IMR-90 (cell line): Measurements from ENCODE around the gene PNMA6E. TPM values are rescaled to one million over a fixed set of nuclear protein-coding genes. Genes with fewer than 3 reads are reported as not detected.

Experiments
- ATAC-seq: fragments of 200-7000 bp; cut with Tn5 transposase; 2 replicates; pipeline ENCODE4 v1.9.1; 2020; ENCODE audit warnings: low read depth, mild to moderate bottlenecking, moderate library complexity
- BruUV-seq: library from RNA; stranded (reverse); fragments of 400-500 nt; replicated peaks from 2 replicates; lab custom pipeline; 2021; lab: Mats Ljungman, UMichigan
- CTCF ChIA-PET: fragments of 300-600 bp; formaldehyde crosslinking; extraction: SDS; loops from one replicate; lab custom pipeline; 2021; ENCODE audit warnings: antibody characterized with exemption; lab: Yijun Ruan, JAX
- POLR2A ChIA-PET: fragments of 300-600 bp; sonication (Branson Sonifier 250); formaldehyde crosslinking; loops from one replicate; lab custom pipeline; 2022; ENCODE audit warnings: antibody characterized with exemption; ENCODE audit not compliant: unreplicated experiment; lab: Charles Lee
- DNase-seq: peaks from one replicate; pipeline ENCODE4 v3.0.0; 2013
- H2AFZ ChIP-seq: replicated peaks from 2 replicates; pipeline ENCODE3; 2013; ENCODE audit warnings: low read length, mild to moderate bottlenecking; ENCODE audit not compliant: poor library complexity
- H2AK5ac ChIP-seq: 2 replicates; pipeline ENCODE4 v1.6.1; 2013; ENCODE audit warnings: low read depth, low read length, inconsistent platforms
- H2AK9ac ChIP-seq: replicated peaks from 2 replicates; pipeline ENCODE3; 2013; ENCODE audit warnings: mild to moderate bottlenecking, low read depth, low read length, moderate library complexity; ENCODE audit not compliant: poor library complexity
- H2BK120ac ChIP-seq: 2 replicates; pipeline ENCODE4 v1.6.1; 2013; ENCODE audit warnings: low read depth, low read length, inconsistent platforms
- H2BK15ac ChIP-seq: 3 replicates; pipeline ENCODE4 v1.6.1; 2013; ENCODE audit warnings: low read depth, low read length, inconsistent platforms
- H2BK20ac ChIP-seq: 2 replicates; pipeline ENCODE4 v1.6.1; 2013; ENCODE audit warnings: low read depth, mild to moderate bottlenecking, inconsistent platforms, low read length, moderate library complexity
- H2BK5ac ChIP-seq: 2 replicates; pipeline ENCODE4 v1.6.1; 2013; ENCODE audit warnings: mild to moderate bottlenecking, low read depth, low read length, inconsistent platforms; ENCODE audit not compliant: poor library complexity, severe bottlenecking
- H3K14ac ChIP-seq: replicated peaks from 2 replicates; pipeline ENCODE4 v1.6.1; 2013; ENCODE audit warnings: low read depth, low read length, inconsistent platforms
- H3K18ac ChIP-seq: 2 replicates; pipeline ENCODE4 v1.6.1; 2013; ENCODE audit warnings: low read depth, low read length, control low read depth
- H3K23ac ChIP-seq: 2 replicates; pipeline ENCODE4 v1.6.1; 2013; ENCODE audit warnings: low read depth, low read length, inconsistent platforms
- H3K27ac ChIP-seq: 2 replicates; pipeline ENCODE4 v1.5.1; 2013; ENCODE audit warnings: mild to moderate bottlenecking, control low read depth, low read length; ENCODE audit not compliant: insufficient read depth
- H3K27me3 ChIP-seq: 2 replicates; pipeline ENCODE4 v1.6.1; 2013; ENCODE audit warnings: low read length; ENCODE audit not compliant: control insufficient read depth, insufficient read depth
- H3K36me3 ChIP-seq: 2 replicates; pipeline ENCODE4 v1.6.1; 2013; ENCODE audit warnings: low read length, mixed read lengths; ENCODE audit not compliant: control insufficient read depth, insufficient read depth
- H3K4ac ChIP-seq: 2 replicates; pipeline ENCODE4 v1.6.1; 2013; ENCODE audit warnings: low read depth, low read length, inconsistent platforms
- H3K4me1 ChIP-seq: 2 replicates; pipeline ENCODE4 v1.6.1; 2013; ENCODE audit warnings: low read length, mixed read lengths; ENCODE audit not compliant: control insufficient read depth, insufficient read depth
- H3K4me2 ChIP-seq: 2 replicates; pipeline ENCODE4 v1.6.1; 2013; ENCODE audit warnings: low read depth, mild to moderate bottlenecking, control low read depth, low read length, moderate library complexity
- H3K4me3 ChIP-seq: 2 replicates; pipeline ENCODE4 v1.5.1; 2013; ENCODE audit warnings: low read depth, mild to moderate bottlenecking, control low read depth, low read length, moderate library complexity; ENCODE audit not compliant: insufficient read depth
- H3K56ac ChIP-seq: 2 replicates; pipeline ENCODE4 v1.6.1; 2013; ENCODE audit warnings: low read length, inconsistent platforms; ENCODE audit not compliant: insufficient read depth; ENCODE audit errors: extremely low read depth
- H3K79me1 ChIP-seq, 2 experiments: 2 replicates each; pipeline ENCODE4 v1.6.1; 2013; ENCODE audit warnings: low read length in 2 of 2, inconsistent platforms in 1 of 2, low read depth in 1 of 2
- H3K9ac ChIP-seq: 2 replicates; pipeline ENCODE4 v1.6.1; 2013; ENCODE audit warnings: low read depth, low read length, control low read depth
- H3K9me1 ChIP-seq: 2 replicates; pipeline ENCODE4 v1.6.1; 2013; ENCODE audit warnings: low read length, inconsistent platforms; ENCODE audit not compliant: insufficient read depth
- H3K9me3 ChIP-seq: 2 replicates; pipeline ENCODE4 v1.6.1; 2013; ENCODE audit warnings: low read length; ENCODE audit not compliant: control insufficient read depth, insufficient read depth
- H4K20me1 ChIP-seq: 2 replicates; pipeline ENCODE4 v1.6.1; 2013; ENCODE audit warnings: low read length, inconsistent platforms; ENCODE audit not compliant: insufficient read depth
- H4K5ac ChIP-seq: 2 replicates; pipeline ENCODE4 v1.6.1; 2013; ENCODE audit warnings: mild to moderate bottlenecking, low read depth, low read length, control low read depth
- H4K8ac ChIP-seq, 2 experiments: 2 replicates each; pipeline ENCODE4 v1.6.1; 2013; ENCODE audit warnings: low read depth in 2 of 2, low read length in 2 of 2, control low read depth in 1 of 2, inconsistent platforms in 1 of 2
- H4K91ac ChIP-seq: 2 replicates; pipeline ENCODE4 v1.6.1; 2013; ENCODE audit warnings: low read depth, low read length, inconsistent platforms; ENCODE audit not compliant: insufficient read depth
- BHLHE40 ChIP-seq: fragments of 150-350 bp; IDR thresholded peaks from 2 replicates; pipeline ENCODE4 v1.6.1; 2016; ENCODE audit warnings: mild to moderate bottlenecking, low read depth, low read length
- CEBPB ChIP-seq: IDR thresholded peaks from 2 replicates; pipeline ENCODE4 v1.6.1; 2012; ENCODE audit warnings: low read depth, low read length, improper control_type of control experiment
- CHD1 ChIP-seq: IDR thresholded peaks from 2 replicates; pipeline ENCODE4 v1.6.1; 2012; ENCODE audit warnings: low read depth, low read length, improper control_type of control experiment
- FOS ChIP-seq: fragments of 150-350 bp; IDR thresholded peaks from 2 replicates; pipeline ENCODE4 v1.6.1; 2016; ENCODE audit warnings: low read depth, low read length
- MAFK ChIP-seq: IDR thresholded peaks from 2 replicates; pipeline ENCODE4 v1.6.1; 2012; ENCODE audit warnings: low read depth, low read length, improper control_type of control experiment
- MAZ ChIP-seq: IDR thresholded peaks from 2 replicates; pipeline ENCODE4 v1.6.1; 2012; ENCODE audit warnings: low read depth, mild to moderate bottlenecking, low read length, improper control_type of control experiment, moderate library complexity, borderline replicate concordance
- MXI1 ChIP-seq: IDR thresholded peaks from 2 replicates; pipeline ENCODE4 v1.6.1; 2012; ENCODE audit warnings: low read depth, mild to moderate bottlenecking, low read length, moderate library complexity, borderline replicate concordance
- NFE2L2 ChIP-seq: fragments of 150-350 bp; IDR thresholded peaks from 2 replicates; pipeline ENCODE4 v1.6.1; 2016; ENCODE audit warnings: low read depth, mild to moderate bottlenecking, low read length
- POLR2A ChIP-seq: IDR thresholded peaks from 2 replicates; pipeline ENCODE4 v1.6.1; 2012; ENCODE audit warnings: mild to moderate bottlenecking, low read depth, low read length
- RAD21 ChIP-seq: IDR thresholded peaks from 2 replicates; pipeline ENCODE4 v1.6.1; 2012; ENCODE audit warnings: low read length, improper control_type of control experiment
- RCOR1 ChIP-seq: IDR thresholded peaks from 2 replicates; pipeline ENCODE4 v1.6.1; 2012; ENCODE audit warnings: mild to moderate bottlenecking, low read length, improper control_type of control experiment; ENCODE audit not compliant: insufficient replicate concordance
- RFX5 ChIP-seq: IDR thresholded peaks from 2 replicates; pipeline ENCODE4 v1.8.0; 2012; ENCODE audit warnings: low read depth, mild to moderate bottlenecking, low read length, moderate library complexity
- WGBS, 2 experiments: methylation state at CpG; one replicate each; pipeline versions ENCODE4 v1.1.5 to v1.1.7; 2013; ENCODE audit warnings: missing lambda C conversion rate in 2 of 2; ENCODE audit not compliant: insufficient read length in 1 of 2; ENCODE audit errors: extremely low coverage in 2 of 2; 5-methylcytosine and 5-hydroxymethylcytosine counted together
- dilution Hi-C: fragments of 300-500 bp; cut with HindIII; formaldehyde crosslinking; loops from one replicate; pipeline ENCODE4 v1.14.3; 2018; ENCODE audit warnings: low sequenced_read_pairs; ENCODE audit not compliant: unreplicated experiment
- in situ Hi-C: fragments of 300-500 bp; cut with MboI; formaldehyde crosslinking; loops from 3 replicates; pipeline ENCODE4 v1.14.3; 2019; ENCODE audit warnings: low sequenced_read_pairs, inconsistent platforms, mixed read lengths
- intact Hi-C: fragments of 100-400 bp; cut with micrococcal nuclease; formaldehyde crosslinking; loops from 2 replicates; pipeline ENCODE4 v1.10.0; 2022
- polyA plus RNA-seq, 3 experiments: library from polyadenylated mRNA; depleted of rRNA; stranded (reverse); fragments of >200 nt; gene quantifications; 2 replicates each; pipeline ENCODE4 v1.2.3, GENCODE V29; 2012; ENCODE audit warnings: low replicate concordance in 1 of 3
- total RNA-seq: library from RNA; depleted of rRNA; stranded (reverse); fragments of >200 nt; gene quantifications from 2 replicates; pipeline ENCODE4 v1.2.3, GENCODE V29; 2012
- TF ChIP-seq, protein P1 (sequence below): fragments of 150-350 bp; IDR thresholded peaks from 2 replicates; pipeline ENCODE4 v1.6.1; 2016; ENCODE audit warnings: low read depth, mild to moderate bottlenecking, low read length, moderate library complexity, borderline replicate concordance
- TF ChIP-seq, protein P2 (sequence below): conservative IDR thresholded peaks from 2 replicates; pipeline ENCODE4 v1.5.1; 2012; ENCODE audit warnings: mild to moderate bottlenecking, low read depth, low read length, improper control_type of control experiment
- TF ChIP-seq, protein P3 (sequence below): fragments of 150-350 bp; IDR thresholded peaks from 2 replicates; pipeline ENCODE4 v1.6.1; 2017; ENCODE audit warnings: mild to moderate bottlenecking, antibody characterized with exemption, low read length, low read depth

The PNMA6E gene
- total and polyA plus RNA-seq, 2 of the 4 experiments (the other 2 are of a cell fraction), result not detected

DNA sequence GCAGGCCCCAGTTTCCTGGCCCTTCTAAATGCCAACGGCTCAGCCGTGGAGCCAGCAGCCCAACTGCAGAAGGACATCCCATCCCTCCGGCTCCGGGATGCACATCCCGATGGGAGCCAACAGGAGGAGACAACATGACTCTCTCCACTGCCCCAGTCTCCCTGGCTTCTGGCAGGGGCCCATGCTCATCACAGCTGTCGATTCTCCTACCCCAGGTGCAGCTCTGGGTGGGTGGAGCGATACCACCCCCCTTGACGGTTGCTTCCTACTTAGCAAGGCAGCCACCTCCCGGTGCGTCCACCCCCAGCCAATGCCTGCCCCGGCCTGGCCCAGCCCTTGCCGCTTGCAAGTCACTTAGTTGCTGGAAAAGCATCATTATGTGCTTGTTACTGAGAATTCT, 47.7 kb downstream of the PNMA6E start:
- ATAC-seq, result no peak
- no peaks in the 10 kb centered on the region for H3K27me3 ChIP-seq
- no peak overlapping the region for H3K4me3 ChIP-seq
- H3K36me3 ChIP-seq, result peaks cover 9% of the 10 kb centered on the region
- H2BK20ac ChIP-seq, result no peak overlapping the region
- no peak overlapping the region for H3K23ac ChIP-seq
- no peaks in the 10 kb centered on the region for H3K4me1 ChIP-seq
- no peak for DNase-seq
- H3K18ac ChIP-seq, result no peak overlapping the region
- no peak overlapping the region for H2AK9ac ChIP-seq
- BruUV-seq, result no TSS peak
- H3K27ac ChIP-seq, result no peak overlapping the region
- no peak overlapping the region for H4K8ac ChIP-seq
- no peak overlapping the region for H3K4me2 ChIP-seq
- H4K91ac ChIP-seq, result no peak overlapping the region
- H4K5ac ChIP-seq, result no peak overlapping the region
- H3K56ac ChIP-seq, result no peak overlapping the region
- no peaks in the 10 kb centered on the region for H3K79me1 ChIP-seq
- dilution Hi-C loops, result no loop called here
- H3K9me3 ChIP-seq, result peaks cover 3% of the 10 kb centered on the region; the same call in 1 of the 2 replicates
- CTCF ChIA-PET, result no interaction called here
- H2BK15ac ChIP-seq, result no peak overlapping the region
- no peaks in the 10 kb centered on the region for H4K20me1 ChIP-seq
- POLR2A ChIA-PET, result no interaction called here
- H2AK5ac ChIP-seq, result no peak overlapping the region
- no peak overlapping the region for H2BK120ac ChIP-seq
- intact Hi-C loops, result no loop called here
- no peaks in the 10 kb centered on the region for H3K9me1 ChIP-seq
- no peak overlapping the region for H2BK5ac ChIP-seq
- H3K9ac ChIP-seq, result no peak overlapping the region
- in situ Hi-C loops, result no loop called here
- no peak overlapping the region for H3K14ac ChIP-seq
- 89% methylated on average over 5 of the region's 12 CpGs; no CpG with 5 or more reads in 1 of the 2 experiments for WGBS, 2 experiments
- no peak overlapping the region for H3K4ac ChIP-seq
- no peak overlapping the region for H2AFZ ChIP-seq
- no peak for TF ChIP-seq RAD21
- TF ChIP-seq FOS, result no peak
- no peak for TF ChIP-seq BHLHE40
- TF ChIP-seq MXI1, result no peak
- TF ChIP-seq, protein P1, sequence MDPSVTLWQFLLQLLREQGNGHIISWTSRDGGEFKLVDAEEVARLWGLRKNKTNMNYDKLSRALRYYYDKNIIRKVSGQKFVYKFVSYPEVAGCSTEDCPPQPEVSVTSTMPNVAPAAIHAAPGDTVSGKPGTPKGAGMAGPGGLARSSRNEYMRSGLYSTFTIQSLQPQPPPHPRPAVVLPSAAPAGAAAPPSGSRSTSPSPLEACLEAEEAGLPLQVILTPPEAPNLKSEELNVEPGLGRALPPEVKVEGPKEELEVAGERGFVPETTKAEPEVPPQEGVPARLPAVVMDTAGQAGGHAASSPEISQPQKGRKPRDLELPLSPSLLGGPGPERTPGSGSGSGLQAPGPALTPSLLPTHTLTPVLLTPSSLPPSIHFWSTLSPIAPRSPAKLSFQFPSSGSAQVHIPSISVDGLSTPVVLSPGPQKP, result no peak
- TF ChIP-seq CHD1, result no peak
- TF ChIP-seq, protein P2, sequence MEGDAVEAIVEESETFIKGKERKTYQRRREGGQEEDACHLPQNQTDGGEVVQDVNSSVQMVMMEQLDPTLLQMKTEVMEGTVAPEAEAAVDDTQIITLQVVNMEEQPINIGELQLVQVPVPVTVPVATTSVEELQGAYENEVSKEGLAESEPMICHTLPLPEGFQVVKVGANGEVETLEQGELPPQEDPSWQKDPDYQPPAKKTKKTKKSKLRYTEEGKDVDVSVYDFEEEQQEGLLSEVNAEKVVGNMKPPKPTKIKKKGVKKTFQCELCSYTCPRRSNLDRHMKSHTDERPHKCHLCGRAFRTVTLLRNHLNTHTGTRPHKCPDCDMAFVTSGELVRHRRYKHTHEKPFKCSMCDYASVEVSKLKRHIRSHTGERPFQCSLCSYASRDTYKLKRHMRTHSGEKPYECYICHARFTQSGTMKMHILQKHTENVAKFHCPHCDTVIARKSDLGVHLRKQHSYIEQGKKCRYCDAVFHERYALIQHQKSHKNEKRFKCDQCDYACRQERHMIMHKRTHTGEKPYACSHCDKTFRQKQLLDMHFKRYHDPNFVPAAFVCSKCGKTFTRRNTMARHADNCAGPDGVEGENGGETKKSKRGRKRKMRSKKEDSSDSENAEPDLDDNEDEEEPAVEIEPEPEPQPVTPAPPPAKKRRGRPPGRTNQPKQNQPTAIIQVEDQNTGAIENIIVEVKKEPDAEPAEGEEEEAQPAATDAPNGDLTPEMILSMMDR, result no peak
- no peak for TF ChIP-seq NFE2L2
- TF ChIP-seq MAFK, result no peak
- TF ChIP-seq MAZ, result no peak
- TF ChIP-seq, protein P3, sequence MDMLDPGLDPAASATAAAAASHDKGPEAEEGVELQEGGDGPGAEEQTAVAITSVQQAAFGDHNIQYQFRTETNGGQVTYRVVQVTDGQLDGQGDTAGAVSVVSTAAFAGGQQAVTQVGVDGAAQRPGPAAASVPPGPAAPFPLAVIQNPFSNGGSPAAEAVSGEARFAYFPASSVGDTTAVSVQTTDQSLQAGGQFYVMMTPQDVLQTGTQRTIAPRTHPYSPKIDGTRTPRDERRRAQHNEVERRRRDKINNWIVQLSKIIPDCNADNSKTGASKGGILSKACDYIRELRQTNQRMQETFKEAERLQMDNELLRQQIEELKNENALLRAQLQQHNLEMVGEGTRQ, result no peak
- TF ChIP-seq RCOR1, result no peak
- TF ChIP-seq RFX5, result no peak
- no peak for TF ChIP-seq CEBPB
- TF ChIP-seq POLR2A, result no peak
